GM21825 (cell line): ENCODE measurements around the gene PALS2.

Experiments used
- ATAC-seq: cut with Tn5 transposase; IDR thresholded peaks from one replicate; pipeline ENCODE4 v1.9.1; 2021; ENCODE audit warnings: mild to moderate bottlenecking, moderate library complexity; ENCODE audit not compliant: unreplicated experiment

The PALS2 gene

GRCh38 chr7:24572997-24573553 is at the start of gene PALS2:
PALS2 (plus strand) TSS chr7:24573452; CDS start chr7:24623668, 50,216 bp downstream.
- ATAC-seq: peak; percentile 44

GRCh38 chr7:24531255-24531654 is 42.0 kb upstream of the PALS2 start:
- ATAC-seq: no peak

- ATAC-seq: no peak
Measured at GRCh38 chr7:24536682-24537081, 36.6 kb upstream of the PALS2 start.

GRCh38 chr7:24540956-24541355 is 32.3 kb upstream of the PALS2 start:
- no peak for ATAC-seq

GRCh38 chr7:24545215-24545614 is 28.0 kb upstream of the PALS2 start:
- ATAC-seq: no peak

GRCh38 chr7:24548390-24548789 is 24.9 kb upstream of the PALS2 start:
- ATAC-seq: no peak

GRCh38 chr7:24549991-24550390 is 23.3 kb upstream of the PALS2 start:
- no peak for ATAC-seq

- no peak for ATAC-seq
Measured at GRCh38 chr7:24555184-24555583, 18.1 kb upstream of the PALS2 start.

- ATAC-seq: no peak
Measured at GRCh38 chr7:24555719-24556118, 17.5 kb upstream of the PALS2 start.

- no peak for ATAC-seq
Measured at GRCh38 chr7:24560772-24561171, 12.5 kb upstream of the PALS2 start.

GRCh38 chr7:24566274-24566673 is 7.0 kb upstream of the PALS2 start:
- ATAC-seq: no peak

GRCh38 chr7:24570983-24571382 is 2.3 kb upstream of the PALS2 start:
- ATAC-seq: no peak

GRCh38 chr7:24572016-24572392 is 1.2 kb upstream of the PALS2 start:
- no peak for ATAC-seq

GRCh38 chr7:24572393-24572996 is 757 bp upstream of the PALS2 start:
- ATAC-seq: no peak

GRCh38 chr7:24573554-24574338 is 494 bp downstream of the PALS2 start:
- peak; percentile 28 for ATAC-seq

GRCh38 chr7:24574386-24574785 is 1.1 kb downstream of the PALS2 start:
- ATAC-seq: no peak

GRCh38 chr7:24574950-24575349 is 1.7 kb downstream of the PALS2 start:
- ATAC-seq: no peak

GRCh38 chr7:24576171-24577025 is 3.1 kb downstream of the PALS2 start:
- peak; percentile 32 for ATAC-seq

- no peak for ATAC-seq
Measured at GRCh38 chr7:24578052-24578451, 4.8 kb downstream of the PALS2 start.

- ATAC-seq: no peak
Measured at GRCh38 chr7:24580283-24580946, 7.2 kb downstream of the PALS2 start.

- ATAC-seq: no peak
Measured at GRCh38 chr7:24582166-24582565, 8.9 kb downstream of the PALS2 start.
